Naive thymus-derived CD4-positive, alpha-beta T cell (primary cell): ENCODE results near the gene ZNF398. TPM values are rescaled to one million over a fixed set of nuclear protein-coding genes. Genes with fewer than 3 reads are reported as not detected.

Source experiments
- ATAC-seq: fragments of 150-1000 bp; cut with Tn5 transposase; 2 replicates; pipeline ENCODE4 v1.10.0; 2021; ENCODE audit warnings: mild to moderate bottlenecking, moderate library complexity
- CTCF ChIA-PET: fragments of 350-600 bp; sonication (Branson Sonifier 250); formaldehyde crosslinking; loops from one replicate; lab custom pipeline; 2021; ENCODE audit warnings: antibody characterized with exemption; lab: Charles Lee
- POLR2A ChIA-PET: fragments of 350-600 bp; sonication (Branson Sonifier 250); formaldehyde crosslinking; loops from one replicate; lab custom pipeline; 2021; ENCODE audit warnings: antibody characterized with exemption, inconsistent platforms; lab: Charles Lee
- DNase-seq, 9 donors: peaks; one replicate each; pipeline versions ENCODE4 v3.0.0 to v3.0.0-alpha.2; 2020 to 2022; ENCODE audit warnings: mixed read lengths in 1 of 9
- H3K27ac ChIP-seq: one replicate; pipeline ENCODE4 v1.7.0; 2013; ENCODE audit warnings: mild to moderate bottlenecking, low read depth, low read length, moderate library complexity
- H3K27me3 ChIP-seq, 2 donors: one replicate each; pipeline ENCODE4 v1.7.0; 2013; ENCODE audit warnings: low read length in 2 of 2, mild to moderate bottlenecking in 2 of 2, moderate library complexity in 2 of 2; ENCODE audit not compliant: control insufficient read depth in 2 of 2, insufficient read depth in 2 of 2
- H3K36me3 ChIP-seq, 3 experiments: 1 replicate in 2 of 3; 2 replicates in 1 of 3; pipeline ENCODE4 v1.7.0; 2013; ENCODE audit warnings: low read length in 3 of 3, mild to moderate bottlenecking in 3 of 3, moderate library complexity in 1 of 3; ENCODE audit not compliant: insufficient read depth in 3 of 3, control insufficient read depth in 2 of 3
- H3K4me1 ChIP-seq, 2 donors: one replicate each; pipeline ENCODE4 v1.7.0; 2013; ENCODE audit warnings: low read length in 2 of 2, mild to moderate bottlenecking in 2 of 2, moderate library complexity in 1 of 2; ENCODE audit not compliant: control insufficient read depth in 2 of 2, insufficient read depth in 2 of 2
- H3K4me3 ChIP-seq: 2 replicates; pipeline ENCODE4 v1.7.0; 2013; ENCODE audit warnings: mild to moderate bottlenecking, low read length
- H3K9me3 ChIP-seq, 3 experiments: 1 replicate in 2 of 3; 2 replicates in 1 of 3; pipeline ENCODE4 v1.7.0; 2013; ENCODE audit warnings: low read length in 3 of 3; ENCODE audit not compliant: control insufficient read depth in 2 of 3
- H3K27ac Mint-ChIP-seq, 9 donors: one replicate each; pipeline ENCODE4 v1.8.0; 2020 to 2022; ENCODE audit warnings: mixed read lengths in 9 of 9, mild to moderate bottlenecking in 8 of 9, moderate library complexity in 5 of 9, inconsistent platforms in 2 of 9
- H3K27me3 Mint-ChIP-seq, 5 donors: one replicate each; pipeline ENCODE4 v1.8.0; 2021 to 2022; ENCODE audit warnings: mixed read lengths in 5 of 5, mild to moderate bottlenecking in 1 of 5
- H3K36me3 Mint-ChIP-seq, 5 donors: one replicate each; pipeline ENCODE4 v1.8.0; 2020 to 2022; ENCODE audit warnings: mixed read lengths in 5 of 5, mild to moderate bottlenecking in 3 of 5, inconsistent platforms in 1 of 5
- H3K4me1 Mint-ChIP-seq, 7 donors: one replicate each; pipeline ENCODE4 v1.8.0; 2020 to 2022; ENCODE audit warnings: mixed read lengths in 7 of 7, mild to moderate bottlenecking in 3 of 7, inconsistent platforms in 1 of 7
- H3K4me3 Mint-ChIP-seq, 10 donors: one replicate each; pipeline ENCODE4 v1.8.0; 2020 to 2022; ENCODE audit warnings: mild to moderate bottlenecking in 10 of 10, mixed read lengths in 10 of 10, moderate library complexity in 6 of 10, inconsistent platforms in 2 of 10
- H3K9me3 Mint-ChIP-seq, 11 donors: one replicate each; pipeline ENCODE4 v1.8.0; 2020 to 2022; ENCODE audit warnings: mixed read lengths in 11 of 11, mild to moderate bottlenecking in 4 of 11, inconsistent platforms in 1 of 11, moderate library complexity in 1 of 11
- intact Hi-C, 2 donors: fragments of 100-400 bp; cut with micrococcal nuclease; formaldehyde crosslinking; loops; one replicate each; pipeline ENCODE4 v1.15.1; 2023
- polyA plus RNA-seq, 2 donors: library from polyadenylated mRNA; unstranded; fragments of 300-500 nt; fragmentation: Illumina TruSeq; gene quantifications; one replicate each; pipeline ENCODE4 v1.2.3, GENCODE V29; 2021
- total RNA-seq, 6 experiments: library from RNA in 5 of 6; stranded (reverse) in 5 of 6; gene quantifications; 1 replicate in 5 of 6; 2 replicates in 1 of 6; pipeline ENCODE4 v1.2.3 and lab custom pipeline; 2021 to 2026

Gene ZNF398
- total and polyA plus RNA-seq, 7 experiments from 2014 or later, result 9.7 to 27.9 (median 16.9) TPM

GRCh38 chr7:149104749-149105148 is 42.5 kb upstream of the ZNF398 start:
- no peak overlapping the region for H3K4me3 ChIP-seq
- H3K4me1 ChIP-seq, result no peaks in the 10 kb centered on the region
- ATAC-seq, result no peak
- ChIA-PET POLR2A (interaction anchor here (0.7 kb wide), 1 partner anchor 21 kb away, joined by 3 read pairs; the partner anchor contains the start of gene ZNF425), CTCF (no interaction called here)
- no peaks in the 10 kb centered on the region for H3K27me3 ChIP-seq
- H3K27ac ChIP-seq, result no peak overlapping the region
- intact Hi-C loops, result no loop called here
- H3K27me3 Mint-ChIP-seq, result no peaks in the 10 kb centered on the region
- no peaks in the 10 kb centered on the region for H3K4me1 Mint-ChIP-seq
- DNase-seq, result no peak
- no peaks in the 10 kb centered on the region for H3K9me3 ChIP-seq
- no peak overlapping the region for H3K27ac Mint-ChIP-seq
- H3K4me3 Mint-ChIP-seq, result no peak overlapping the region
- peaks cover 0 to 14% (median 0%) of the 10 kb centered on the region in 5 donors for H3K36me3 Mint-ChIP-seq
- H3K9me3 Mint-ChIP-seq, result no peaks in the 10 kb centered on the region
- no peaks in the 10 kb centered on the region for H3K36me3 ChIP-seq

GRCh38 chr7:149109969-149110368 is 37.3 kb upstream of the ZNF398 start:
- no peaks in the 10 kb centered on the region for H3K4me1 ChIP-seq
- DNase-seq (no peak), ATAC-seq (no peak)
- Mint-ChIP-seq H3K4me1 (no peaks in the 10 kb centered on the region), H3K36me3 (peaks cover 0 to 4% (median 0%) of the 10 kb centered on the region in 5 donors), H3K4me3 (no peak overlapping the region), H3K27ac (no peak overlapping the region), H3K27me3 (no peaks in the 10 kb centered on the region), H3K9me3 (no peaks in the 10 kb centered on the region)
- no peaks in the 10 kb centered on the region for H3K9me3 ChIP-seq
- ChIA-PET POLR2A (no interaction called here), CTCF (no interaction called here)
- H3K27ac ChIP-seq, result no peak overlapping the region
- H3K4me3 ChIP-seq, result no peak overlapping the region
- intact Hi-C loops, result no loop called here
- no peaks in the 10 kb centered on the region for H3K36me3 ChIP-seq
- H3K27me3 ChIP-seq, result no peaks in the 10 kb centered on the region

GRCh38 chr7:149125189-149125862 is 21.9 kb upstream of the ZNF398 start:
- intact Hi-C loops, result loop anchor here (5.0 to 10.0 kb wide), 4 partner anchors 162 to 589 kb away; partner anchors contain the start of gene EZH2 (in 1 of the 2)
- ATAC-seq (no peak), DNase-seq (no peak)
- H3K4me3 ChIP-seq, result peak overlapping the region; percentile 99
- CTCF ChIA-PET, result interaction anchor here (0.5 to 1.8 kb wide), 6 partner anchors 15 to 183 kb away, joined by 3 to 6 read pairs (median 4); partner anchors contain the start of gene ZNF398
- peaks cover 19 to 28% (median 22%) of the 10 kb centered on the region in 7 donors for H3K4me1 Mint-ChIP-seq
- peaks cover 0 to 28% (median under 1%) of the 10 kb centered on the region in 5 donors for H3K36me3 Mint-ChIP-seq
- peaks cover 0 to 2% (median 0%) of the 10 kb centered on the region in 11 donors for H3K9me3 Mint-ChIP-seq
- H3K4me3 Mint-ChIP-seq, result peak overlapping the region; percentile 91 to 100 (median 99)
- H3K9me3 ChIP-seq, result peaks cover 0 to 3% (median 0%) of the 10 kb centered on the region in 3 experiments
- H3K27ac ChIP-seq, result peak overlapping the region; percentile 91
- no peaks in the 10 kb centered on the region for H3K4me1 ChIP-seq
- H3K36me3 ChIP-seq, result peaks cover 0 to 12% (median 0%) of the 10 kb centered on the region in 3 experiments
- H3K27me3 Mint-ChIP-seq, result no peaks in the 10 kb centered on the region
- H3K27me3 ChIP-seq, result no peaks in the 10 kb centered on the region
- POLR2A ChIA-PET, result interaction anchor here (0.7 to 3.0 kb wide), 13 partner anchors 13 to 427 kb away, joined by 3 to 65 read pairs (median 4); partner anchors contain the start of genes CUL1, ZNF398, ZNF783 and ZNF786
- peak overlapping the region; percentile 90 to 100 (median 98) for H3K27ac Mint-ChIP-seq

- Histone ChIP-seq H3K4me3 (peak within 1 kb of the TSS; percentile 99), H3K9me3 (peaks cover 0 to 11% (median 6%) of the 10 kb centered on the region in 3 experiments), H3K27ac (peak within 1 kb of the TSS; percentile 91), H3K4me1 (no peaks in the 10 kb centered on the region), H3K36me3 (peaks cover 0 to 19% (median 3%) of the 10 kb centered on the region in 3 experiments), H3K27me3 (no peaks in the 10 kb centered on the region)
- POLR2A ChIA-PET, result interaction anchor here (0.5 to 3.0 kb wide), 15 partner anchors 10 to 427 kb away, joined by 3 to 65 read pairs (median 4); partner anchors contain the start of genes CUL1, ZNF398, ZNF783 and ZNF786
- Mint-ChIP-seq H3K27me3 (no peaks in the 10 kb centered on the region), H3K36me3 (peaks cover 7 to 35% (median 7%) of the 10 kb centered on the region in 5 donors), H3K9me3 (peaks cover 0 to 8% (median 5%) of the 10 kb centered on the region in 11 donors), H3K4me3 (peak within 1 kb of the TSS; percentile 91 to 100 (median 100)), H3K4me1 (peaks cover 19 to 28% (median 22%) of the 10 kb centered on the region in 7 donors), H3K27ac (peak within 1 kb of the TSS; percentile 90 to 100 (median 98))
- peak; percentile 87 to 98 (median 92) for DNase-seq
- ATAC-seq, result peak; percentile 98
- intact Hi-C loops, result loop anchor here (1.0 to 10.0 kb wide), 21 partner anchors 21 to 1903 kb away; partner anchors contain the start of genes PDIA4 (in 2 of the 2), ZNF398 (in 2 of the 2), ZNF746 (in 2 of the 2) and ABCB8 (in 1 of the 2)
- CTCF ChIA-PET, result interaction anchor here (0.5 to 1.8 kb wide), 6 partner anchors 14 to 184 kb away, joined by 3 to 7 read pairs (median 4); partner anchors contain the start of gene ZNF398
These were observed 21.2 kb upstream of the ZNF398 start, which contains the start of gene ZNF425 for GRCh38 chr7:149125863-149126661. Gene ZNF425 (minus strand): TSS chr7:149126324. CDS start chr7:149126213, 111 bp downstream.

GRCh38 chr7:149126662-149127266 is 20.5 kb upstream of the ZNF398 start:
- H3K9me3 Mint-ChIP-seq, result peaks cover 0 to 14% (median 5%) of the 10 kb centered on the region in 11 donors
- peak overlapping the region; percentile 91 to 100 (median 100) for H3K4me3 Mint-ChIP-seq
- CTCF ChIA-PET, result interaction anchor here (0.8 to 1.8 kb wide), 2 partner anchors 13 to 20 kb away, joined by 4 to 7 read pairs; partner anchors contain the start of gene ZNF398
- no peaks in the 10 kb centered on the region for H3K4me1 ChIP-seq
- DNase-seq (peak in 6 of 9 donors; percentile 29 to 85 (median 42)), ATAC-seq (peak; percentile 41)
- intact Hi-C loops, result loop anchor here (1.0 to 10.0 kb wide), 22 partner anchors 21 to 1902 kb away; partner anchors contain the start of genes PDIA4 (in 2 of the 2), ZNF398 (in 2 of the 2), ZNF746 (in 2 of the 2) and ZNF783 (in 2 of the 2)
- H3K27ac ChIP-seq, result peak overlapping the region; percentile 91
- H3K4me3 ChIP-seq, result peak overlapping the region; percentile 99
- no peaks in the 10 kb centered on the region for H3K27me3 ChIP-seq
- peaks cover 19 to 28% (median 22%) of the 10 kb centered on the region in 7 donors for H3K4me1 Mint-ChIP-seq
- H3K9me3 ChIP-seq, result peaks cover 0 to 15% (median 6%) of the 10 kb centered on the region in 3 experiments
- H3K36me3 ChIP-seq, result peaks cover 0 to 23% (median 3%) of the 10 kb centered on the region in 3 experiments
- POLR2A ChIA-PET, result interaction anchor here (0.5 to 3.0 kb wide), 11 partner anchors 9 to 428 kb away, joined by 3 to 65 read pairs (median 6); partner anchors contain the start of genes CUL1, ZNF398 and ZNF786
- no peaks in the 10 kb centered on the region for H3K27me3 Mint-ChIP-seq
- H3K36me3 Mint-ChIP-seq, result peaks cover 7 to 42% (median 13%) of the 10 kb centered on the region in 5 donors
- peak overlapping the region; percentile 90 to 100 (median 98) for H3K27ac Mint-ChIP-seq
